ENCODE measurements around the gene PTPN1. TPM values are rescaled to one million over a fixed set of nuclear protein-coding genes. Genes with fewer than 3 reads are reported as not detected.

Gene PTPN1
- total and polyA plus RNA-seq, 12 donors, result 15.5 to 45.3 (median 29.4) TPM

DNA sequence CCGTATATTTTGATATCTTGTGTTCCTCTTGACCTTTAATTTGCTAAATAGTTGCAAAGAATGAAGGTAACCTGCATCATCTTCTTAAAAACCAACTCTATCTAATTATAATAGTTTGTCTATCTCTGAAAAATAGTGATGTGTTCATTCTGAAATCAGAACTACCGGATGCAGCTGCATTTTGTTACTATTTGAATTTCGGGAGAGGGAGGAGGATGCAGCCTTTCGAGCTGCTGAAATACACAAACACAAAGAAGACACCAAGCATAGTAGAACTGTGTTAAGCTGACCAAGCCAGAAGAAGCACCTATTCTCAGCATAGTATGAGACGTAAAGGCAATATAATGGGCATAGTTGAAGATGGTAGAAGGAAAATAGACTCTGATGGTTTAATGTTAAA lies 33.1 kb downstream of the PTPN1 start:
- intact Hi-C loops (cut with DNase I), result no loop called here
- 43 to 58% methylated on average over 5 of the region's 5 CpGs for WGBS, 2 donors
- Histone ChIP-seq H3K36me3 (peaks cover 0 to 12% (median 0%) of the 10 kb centered on the region in 9 donors), H3K4me3 (no peak overlapping the region), H3K27ac (peak overlapping the region in 2 of 10 donors; percentile 57 to 78), H3K27me3 (no peaks in the 10 kb centered on the region), H3K4me1 (peaks cover 6 to 96% (median 47%) of the 10 kb centered on the region in 9 donors), H3K9me3 (no peaks in the 10 kb centered on the region)
- DNase-seq (no peak), ATAC-seq (no peak)
- TF ChIP-seq, protein P1, sequence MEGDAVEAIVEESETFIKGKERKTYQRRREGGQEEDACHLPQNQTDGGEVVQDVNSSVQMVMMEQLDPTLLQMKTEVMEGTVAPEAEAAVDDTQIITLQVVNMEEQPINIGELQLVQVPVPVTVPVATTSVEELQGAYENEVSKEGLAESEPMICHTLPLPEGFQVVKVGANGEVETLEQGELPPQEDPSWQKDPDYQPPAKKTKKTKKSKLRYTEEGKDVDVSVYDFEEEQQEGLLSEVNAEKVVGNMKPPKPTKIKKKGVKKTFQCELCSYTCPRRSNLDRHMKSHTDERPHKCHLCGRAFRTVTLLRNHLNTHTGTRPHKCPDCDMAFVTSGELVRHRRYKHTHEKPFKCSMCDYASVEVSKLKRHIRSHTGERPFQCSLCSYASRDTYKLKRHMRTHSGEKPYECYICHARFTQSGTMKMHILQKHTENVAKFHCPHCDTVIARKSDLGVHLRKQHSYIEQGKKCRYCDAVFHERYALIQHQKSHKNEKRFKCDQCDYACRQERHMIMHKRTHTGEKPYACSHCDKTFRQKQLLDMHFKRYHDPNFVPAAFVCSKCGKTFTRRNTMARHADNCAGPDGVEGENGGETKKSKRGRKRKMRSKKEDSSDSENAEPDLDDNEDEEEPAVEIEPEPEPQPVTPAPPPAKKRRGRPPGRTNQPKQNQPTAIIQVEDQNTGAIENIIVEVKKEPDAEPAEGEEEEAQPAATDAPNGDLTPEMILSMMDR (IDR thresholded peaks at IDR 0.05), result no peak

- intact Hi-C loops (cut with DNase I), result no loop called here
- Histone ChIP-seq H3K9me3 (no peaks in the 10 kb centered on the region), H3K27ac (no peak overlapping the region), H3K36me3 (peaks cover 0 to 27% (median 0%) of the 10 kb centered on the region in 9 donors), H3K4me3 (no peak overlapping the region), H3K4me1 (peaks cover 6 to 100% (median 53%) of the 10 kb centered on the region in 9 donors), H3K27me3 (no peaks in the 10 kb centered on the region)
- DNase-seq (no peak), ATAC-seq (no peak)
- TF ChIP-seq, protein P1 (IDR thresholded peaks at IDR 0.05), result no peak
- 91 to 93% methylated on average over 5 of the region's 5 CpGs for WGBS, 2 donors
Observed at GRCh38 chr20:50545126-50545525, 34.9 kb downstream of the PTPN1 start.

DNA sequence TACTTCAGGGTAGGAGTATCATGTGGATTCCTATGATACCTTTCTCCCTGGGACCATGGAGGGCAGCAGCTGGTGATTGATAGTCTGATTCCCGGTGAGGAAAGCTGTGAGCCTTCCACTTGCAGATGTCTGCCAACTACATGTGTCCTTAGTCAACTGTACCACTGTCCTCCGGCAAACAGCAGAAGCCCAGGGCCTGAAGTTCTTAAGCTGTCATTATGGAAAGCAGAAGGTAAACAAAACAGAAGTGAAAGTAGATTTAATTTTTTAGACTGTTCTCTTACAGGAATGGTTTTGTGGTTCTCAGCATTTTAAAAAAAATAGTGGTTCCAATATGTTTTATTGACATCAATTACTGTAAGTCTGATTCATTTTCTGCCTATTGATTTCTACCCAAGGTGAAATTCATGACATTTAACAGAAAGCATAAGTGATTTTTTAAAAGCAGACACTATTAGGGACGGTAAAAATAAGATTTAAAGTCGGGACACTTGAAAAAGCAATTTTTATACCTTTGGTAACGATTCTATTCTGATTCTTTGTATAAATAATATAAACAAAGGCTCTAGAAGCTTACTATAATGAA lies 36.6 kb downstream of the PTPN1 start:
- Histone ChIP-seq H3K36me3 (peaks cover 0 to 34% (median 0%) of the 10 kb centered on the region in 9 donors), H3K9me3 (no peaks in the 10 kb centered on the region), H3K27me3 (no peaks in the 10 kb centered on the region), H3K27ac (peak overlapping the region in 3 of 10 donors; percentile 13 to 76 (median 16)), H3K4me3 (no peak overlapping the region), H3K4me1 (peaks cover 0 to 93% (median 44%) of the 10 kb centered on the region in 9 donors)
- WGBS, 2 donors, result 64 to 70% methylated on average over 5 of the region's 5 CpGs
- TF ChIP-seq, protein P1 (IDR thresholded peaks at IDR 0.05), result no peak
- intact Hi-C loops (cut with DNase I), result no loop called here
- DNase-seq (no peak), ATAC-seq (peak in 5 of 8 donors; percentile 15 to 66 (median 46))

- peaks cover 0 to 83% (median 33%) of the 10 kb centered on the region in 9 donors for H3K4me1 ChIP-seq
- no peak for DNase-seq
- no peaks in the 10 kb centered on the region for H3K9me3 ChIP-seq
- intact Hi-C loops (cut with DNase I), result no loop called here
- H3K4me3 ChIP-seq, result no peak overlapping the region
- WGBS, 2 donors, result 79 to 89% methylated on average over 6 of the region's 6 CpGs
- TF ChIP-seq, protein P1 (IDR thresholded peaks at IDR 0.05), result no peak
- H3K36me3 ChIP-seq, result peaks cover 0 to 34% (median 0%) of the 10 kb centered on the region in 9 donors
- no peaks in the 10 kb centered on the region for H3K27me3 ChIP-seq
- H3K27ac ChIP-seq, result peak overlapping the region in 1 of 10 donors; percentile 76
- ATAC-seq, result no peak
Observed at GRCh38 chr20:50547964-50548363, 37.8 kb downstream of the PTPN1 start.
